Measurements from ENCODE around the gene ABLIM2.

DNA sequence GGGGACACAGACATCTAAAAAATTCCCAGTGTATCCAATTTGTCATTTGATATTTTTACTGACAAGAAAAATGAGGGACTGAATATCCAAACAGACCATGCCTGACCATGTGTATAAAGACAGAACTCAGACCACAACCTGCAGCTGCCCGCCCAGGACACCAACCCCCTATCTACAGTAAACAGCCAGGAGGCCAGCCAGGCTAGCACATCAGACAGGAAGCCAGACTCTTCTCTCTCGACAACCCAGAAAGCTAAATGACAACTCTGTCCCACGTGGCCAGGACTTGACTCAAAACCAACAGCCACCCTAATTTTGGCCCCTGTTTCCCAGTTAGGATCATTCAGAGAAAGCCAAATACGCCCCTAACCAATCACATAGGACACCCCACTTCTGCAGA is 234.0 kb downstream of the ABLIM2 start:
- TF ChIP-seq, protein P1, sequence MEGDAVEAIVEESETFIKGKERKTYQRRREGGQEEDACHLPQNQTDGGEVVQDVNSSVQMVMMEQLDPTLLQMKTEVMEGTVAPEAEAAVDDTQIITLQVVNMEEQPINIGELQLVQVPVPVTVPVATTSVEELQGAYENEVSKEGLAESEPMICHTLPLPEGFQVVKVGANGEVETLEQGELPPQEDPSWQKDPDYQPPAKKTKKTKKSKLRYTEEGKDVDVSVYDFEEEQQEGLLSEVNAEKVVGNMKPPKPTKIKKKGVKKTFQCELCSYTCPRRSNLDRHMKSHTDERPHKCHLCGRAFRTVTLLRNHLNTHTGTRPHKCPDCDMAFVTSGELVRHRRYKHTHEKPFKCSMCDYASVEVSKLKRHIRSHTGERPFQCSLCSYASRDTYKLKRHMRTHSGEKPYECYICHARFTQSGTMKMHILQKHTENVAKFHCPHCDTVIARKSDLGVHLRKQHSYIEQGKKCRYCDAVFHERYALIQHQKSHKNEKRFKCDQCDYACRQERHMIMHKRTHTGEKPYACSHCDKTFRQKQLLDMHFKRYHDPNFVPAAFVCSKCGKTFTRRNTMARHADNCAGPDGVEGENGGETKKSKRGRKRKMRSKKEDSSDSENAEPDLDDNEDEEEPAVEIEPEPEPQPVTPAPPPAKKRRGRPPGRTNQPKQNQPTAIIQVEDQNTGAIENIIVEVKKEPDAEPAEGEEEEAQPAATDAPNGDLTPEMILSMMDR (conservative IDR thresholded peaks at IDR 0.05; ENCODE audit: low read length): no peak
- no peak for TF ChIP-seq EZH2phosphoT487 (IDR thresholded peaks at IDR 0.05; ENCODE audit: borderline replicate concordance, low read depth, low read length)
